Nephron progenitor cell (in vitro differentiated cells): ENCODE data around the gene KDM1A.

Source experiments
- DNase-seq: peaks from one replicate; pipeline ENCODE4 v3.0.0; 2021
- H3K27ac Mint-ChIP-seq: 2 replicates; pipeline ENCODE4 v1.8.0; 2021; ENCODE audit warnings: mild to moderate bottlenecking, moderate library complexity, mixed read lengths
- H3K27me3 Mint-ChIP-seq: 2 replicates; pipeline ENCODE4 v1.8.0; 2021; ENCODE audit warnings: mild to moderate bottlenecking, low read depth, mixed read lengths; ENCODE audit not compliant: poor library complexity
- H3K36me3 Mint-ChIP-seq: 2 replicates; pipeline ENCODE4 v1.8.0; 2021; ENCODE audit warnings: low read depth, mixed read lengths
- H3K4me1 Mint-ChIP-seq: 2 replicates; pipeline ENCODE4 v1.8.0; 2021; ENCODE audit warnings: mixed read lengths
- H3K4me3 Mint-ChIP-seq: 2 replicates; pipeline ENCODE4 v1.8.0; 2021; ENCODE audit warnings: mild to moderate bottlenecking, moderate library complexity, mixed read lengths
- H3K9me3 Mint-ChIP-seq: 2 replicates; pipeline ENCODE4 v1.8.0; 2021; ENCODE audit warnings: mild to moderate bottlenecking, moderate library complexity, mixed read lengths
- TF ChIP-seq, protein P1 (sequence below): fragments of 200-600 bp; sonication (generic); IDR thresholded peaks from 2 replicates; pipeline ENCODE4 v1.5.0; 2021; ENCODE audit warnings: antibody characterized with exemption

KDM1A gene

DNA sequence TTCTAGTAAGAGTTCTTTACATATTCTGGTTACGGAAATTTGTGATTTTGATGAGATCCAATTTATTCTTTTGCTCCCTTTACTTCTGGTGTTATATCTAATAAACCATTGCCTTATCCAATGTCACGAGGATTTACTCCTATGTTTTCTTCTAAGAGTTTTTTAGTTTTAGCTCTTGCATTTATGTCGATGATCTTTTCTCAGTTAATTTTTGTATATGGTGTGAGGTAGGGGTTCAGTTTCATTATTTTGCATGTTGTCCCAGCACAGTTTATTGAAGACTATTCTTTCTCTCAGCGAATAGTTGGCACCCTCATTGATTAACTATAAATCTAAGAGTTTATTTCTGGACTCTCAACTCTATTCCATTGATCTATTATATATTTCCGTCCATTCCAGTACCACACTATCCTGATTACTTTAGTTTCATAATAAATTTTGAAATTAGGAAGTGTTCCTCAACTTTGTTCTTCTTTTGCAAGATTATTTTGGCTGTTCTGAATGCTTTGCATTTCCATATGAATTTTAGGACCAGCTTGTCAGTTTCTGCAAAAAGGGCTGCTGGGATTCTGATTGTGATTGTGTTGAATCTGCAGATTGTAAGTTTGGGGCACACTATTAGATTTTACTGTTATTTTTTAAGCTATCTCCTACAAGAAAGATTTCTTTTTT is 4.0 kb downstream of the KDM1A start:
- Mint-ChIP-seq H3K36me3 (peaks cover 71% of the 10 kb centered on the region), H3K27ac (no peak overlapping the region), H3K4me3 (peak overlapping the region; percentile 58), H3K4me1 (peaks cover 43% of the 10 kb centered on the region), H3K27me3 (no peaks in the 10 kb centered on the region), H3K9me3 (peaks cover 55% of the 10 kb centered on the region)
- no peak for DNase-seq
- TF ChIP-seq, protein P1, sequence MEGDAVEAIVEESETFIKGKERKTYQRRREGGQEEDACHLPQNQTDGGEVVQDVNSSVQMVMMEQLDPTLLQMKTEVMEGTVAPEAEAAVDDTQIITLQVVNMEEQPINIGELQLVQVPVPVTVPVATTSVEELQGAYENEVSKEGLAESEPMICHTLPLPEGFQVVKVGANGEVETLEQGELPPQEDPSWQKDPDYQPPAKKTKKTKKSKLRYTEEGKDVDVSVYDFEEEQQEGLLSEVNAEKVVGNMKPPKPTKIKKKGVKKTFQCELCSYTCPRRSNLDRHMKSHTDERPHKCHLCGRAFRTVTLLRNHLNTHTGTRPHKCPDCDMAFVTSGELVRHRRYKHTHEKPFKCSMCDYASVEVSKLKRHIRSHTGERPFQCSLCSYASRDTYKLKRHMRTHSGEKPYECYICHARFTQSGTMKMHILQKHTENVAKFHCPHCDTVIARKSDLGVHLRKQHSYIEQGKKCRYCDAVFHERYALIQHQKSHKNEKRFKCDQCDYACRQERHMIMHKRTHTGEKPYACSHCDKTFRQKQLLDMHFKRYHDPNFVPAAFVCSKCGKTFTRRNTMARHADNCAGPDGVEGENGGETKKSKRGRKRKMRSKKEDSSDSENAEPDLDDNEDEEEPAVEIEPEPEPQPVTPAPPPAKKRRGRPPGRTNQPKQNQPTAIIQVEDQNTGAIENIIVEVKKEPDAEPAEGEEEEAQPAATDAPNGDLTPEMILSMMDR: no peak

DNA sequence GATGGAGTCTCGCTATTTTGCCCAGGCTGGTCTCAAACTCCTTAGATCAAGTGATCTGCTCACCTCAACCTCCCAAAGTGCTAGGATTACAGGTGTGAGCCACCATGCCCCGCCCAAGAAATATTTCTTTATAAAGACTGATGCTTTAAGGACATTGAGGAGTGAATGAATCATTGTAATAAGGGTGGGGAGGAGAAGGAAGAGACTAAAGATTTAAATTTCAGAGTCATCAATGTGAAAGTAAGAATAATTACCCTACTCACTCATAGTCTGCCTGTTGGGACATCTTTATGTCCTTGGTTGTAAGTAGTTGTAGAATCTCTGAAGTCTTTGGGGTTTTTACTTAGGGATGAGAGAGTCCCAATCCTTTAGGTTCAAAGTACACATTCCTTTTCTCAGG is 7.3 kb downstream of the KDM1A start:
- DNase-seq: no peak
- Mint-ChIP-seq H3K4me1 (peaks cover 46% of the 10 kb centered on the region), H3K4me3 (no peak overlapping the region), H3K27ac (no peak overlapping the region), H3K9me3 (peaks cover 44% of the 10 kb centered on the region), H3K36me3 (peaks cover 71% of the 10 kb centered on the region), H3K27me3 (no peaks in the 10 kb centered on the region)
- TF ChIP-seq, protein P1: no peak

DNA sequence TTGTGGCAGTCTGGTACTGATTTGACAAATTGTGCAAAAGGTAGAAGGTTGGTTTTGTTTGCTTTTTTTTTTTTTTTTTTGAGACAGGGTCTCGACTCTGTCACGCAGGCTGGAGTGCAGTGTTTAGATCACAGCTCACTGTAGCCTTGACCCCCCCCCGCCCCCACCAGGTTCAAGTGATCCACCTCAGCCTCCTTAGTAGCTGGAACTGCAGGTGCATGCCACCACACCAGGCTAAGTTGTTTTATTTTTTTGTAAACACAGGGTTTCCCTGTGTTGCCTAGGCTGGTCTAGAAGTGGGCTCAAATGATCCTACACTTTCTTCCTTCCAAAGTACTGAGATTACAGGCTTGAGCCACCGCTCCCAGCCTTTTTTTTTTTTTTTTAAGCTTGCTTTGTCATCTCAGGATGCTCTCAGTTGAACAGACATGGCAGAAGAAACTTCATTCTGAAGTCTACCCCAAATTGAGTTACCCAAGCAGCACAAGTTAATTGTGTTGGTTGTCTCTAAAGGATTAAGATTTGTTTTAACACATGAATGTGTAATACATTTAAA is 8.2 kb downstream of the KDM1A start:
- Mint-ChIP-seq H3K4me1 (peaks cover 51% of the 10 kb centered on the region), H3K9me3 (peaks cover 38% of the 10 kb centered on the region), H3K4me3 (no peak overlapping the region), H3K27ac (no peak overlapping the region), H3K36me3 (peaks cover 71% of the 10 kb centered on the region), H3K27me3 (no peaks in the 10 kb centered on the region)
- no peak for DNase-seq
- TF ChIP-seq, protein P1: no peak

DNA sequence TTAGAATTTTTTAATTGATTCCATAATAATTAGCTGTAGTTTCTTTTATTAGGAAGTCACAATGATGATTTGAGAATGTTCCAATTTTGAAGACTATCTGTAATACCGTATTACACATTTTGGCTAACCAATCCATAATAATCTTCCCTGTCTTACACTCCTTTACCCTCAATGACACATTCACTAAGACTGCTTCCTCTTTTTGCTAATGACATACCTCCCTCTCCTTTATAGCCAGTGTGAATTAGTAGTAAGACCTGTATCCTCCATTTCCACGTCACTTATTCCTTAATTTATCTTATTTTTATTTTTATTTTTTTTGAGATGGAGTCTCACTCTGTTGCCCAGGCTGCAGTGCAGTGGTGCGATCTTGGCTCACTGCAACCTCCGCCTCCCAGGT is 10.1 kb downstream of the KDM1A start:
- Mint-ChIP-seq H3K4me3 (no peak overlapping the region), H3K27me3 (no peaks in the 10 kb centered on the region), H3K27ac (no peak overlapping the region), H3K9me3 (peaks cover 20% of the 10 kb centered on the region), H3K4me1 (peaks cover 62% of the 10 kb centered on the region), H3K36me3 (peaks cover 61% of the 10 kb centered on the region)
- TF ChIP-seq, protein P1: no peak
- DNase-seq: no peak

DNA sequence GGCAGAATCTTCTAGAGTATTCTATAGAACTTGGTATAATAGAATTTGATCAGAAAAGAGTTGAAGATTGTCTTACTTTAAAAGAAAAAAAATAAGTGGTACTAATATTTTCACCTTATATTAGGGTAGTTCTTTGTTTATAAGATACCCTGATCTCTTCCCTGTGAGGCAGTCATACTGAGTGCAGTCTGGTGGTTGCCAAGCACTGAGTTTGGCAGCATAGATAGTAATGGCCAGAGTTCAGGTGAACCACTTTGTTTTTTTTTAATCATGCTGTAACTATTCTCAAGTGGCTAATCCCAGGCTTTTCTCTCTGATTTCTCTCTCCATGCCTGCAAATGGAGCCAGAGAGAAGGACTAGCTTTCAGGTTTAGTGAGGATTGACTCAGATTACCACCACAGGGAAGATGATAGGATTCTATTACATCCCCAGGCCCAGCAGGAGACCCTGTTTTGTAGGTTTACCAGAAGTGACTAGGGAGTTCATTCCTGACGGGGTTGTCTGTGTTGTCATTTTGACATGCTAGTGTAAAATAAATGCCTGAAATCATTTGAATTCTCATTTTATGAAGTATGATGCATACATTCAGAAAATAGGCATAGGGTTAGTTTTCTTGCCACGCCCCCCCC is 16.7 kb downstream of the KDM1A start:
- TF ChIP-seq, protein P1: no peak
- DNase-seq: no peak
- Mint-ChIP-seq H3K4me3 (no peak overlapping the region), H3K36me3 (peaks cover 63% of the 10 kb centered on the region), H3K27ac (peak overlapping the region; percentile 94), H3K27me3 (no peaks in the 10 kb centered on the region), H3K4me1 (peaks cover 52% of the 10 kb centered on the region), H3K9me3 (peaks cover 3% of the 10 kb centered on the region)
